Measurements from ENCODE around the gene FAM216A. TPM values are rescaled to one million over a fixed set of nuclear protein-coding genes. Genes with fewer than 3 reads are reported as not detected.

Gene FAM216A, protein sequence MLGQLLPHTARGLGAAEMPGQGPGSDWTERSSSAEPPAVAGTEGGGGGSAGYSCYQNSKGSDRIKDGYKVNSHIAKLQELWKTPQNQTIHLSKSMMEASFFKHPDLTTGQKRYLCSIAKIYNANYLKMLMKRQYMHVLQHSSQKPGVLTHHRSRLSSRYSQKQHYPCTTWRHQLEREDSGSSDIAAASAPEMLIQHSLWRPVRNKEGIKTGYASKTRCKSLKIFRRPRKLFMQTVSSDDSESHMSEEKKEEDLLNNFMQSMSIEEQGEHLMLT
- 12.5 and 14.3 TPM in 2 replicates for total RNA-seq

DNA sequence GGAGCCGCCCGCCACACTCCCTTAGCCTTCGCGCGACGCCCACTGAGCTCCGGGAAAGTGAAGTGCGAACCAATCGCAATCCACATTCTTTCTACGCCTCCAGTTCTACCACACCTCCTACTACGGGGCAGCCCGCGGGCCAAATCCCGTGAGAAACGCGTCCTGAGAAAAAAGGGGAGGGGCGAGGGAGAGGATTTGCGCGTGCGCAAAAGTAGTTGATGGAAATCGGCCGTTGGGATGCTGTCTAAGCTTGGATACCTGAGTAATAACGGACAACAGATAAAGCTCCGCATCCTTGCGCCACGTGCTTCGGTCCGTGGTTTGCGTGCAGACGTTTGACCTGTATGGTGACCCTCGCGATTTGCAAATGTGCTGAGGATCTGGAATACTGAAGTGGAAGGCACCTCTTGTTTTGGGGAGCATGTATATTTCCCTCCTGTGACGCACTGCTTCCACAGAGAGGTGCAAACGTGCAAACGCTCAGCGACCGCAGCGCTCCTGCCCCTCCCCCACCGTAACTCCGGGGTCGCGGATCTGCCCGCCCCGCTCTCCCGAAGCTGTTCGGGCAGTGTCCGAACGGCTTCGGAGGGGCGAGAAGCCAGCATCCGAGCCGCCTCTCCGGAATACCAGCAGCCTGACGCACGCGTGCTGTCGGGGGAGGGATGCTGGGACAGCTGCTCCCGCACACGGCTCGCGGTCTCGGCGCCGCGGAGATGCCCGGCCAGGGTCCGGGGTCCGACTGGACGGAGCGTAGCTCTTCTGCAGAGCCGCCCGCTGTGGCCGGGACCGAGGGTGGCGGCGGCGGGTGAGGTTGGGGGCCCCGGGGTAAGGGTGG, at the start of gene FAM216A, which contains the start of gene GPN3:
FAM216A (plus strand) TSS at position 632 of the 835 bp plus-strand sequence; CDS start at position 663, 31 bp downstream.
GPN3 (minus strand) TSS at position 44 of the 835 bp plus-strand sequence. CDS start 54 bp downstream, outside the sequence.

DNA sequence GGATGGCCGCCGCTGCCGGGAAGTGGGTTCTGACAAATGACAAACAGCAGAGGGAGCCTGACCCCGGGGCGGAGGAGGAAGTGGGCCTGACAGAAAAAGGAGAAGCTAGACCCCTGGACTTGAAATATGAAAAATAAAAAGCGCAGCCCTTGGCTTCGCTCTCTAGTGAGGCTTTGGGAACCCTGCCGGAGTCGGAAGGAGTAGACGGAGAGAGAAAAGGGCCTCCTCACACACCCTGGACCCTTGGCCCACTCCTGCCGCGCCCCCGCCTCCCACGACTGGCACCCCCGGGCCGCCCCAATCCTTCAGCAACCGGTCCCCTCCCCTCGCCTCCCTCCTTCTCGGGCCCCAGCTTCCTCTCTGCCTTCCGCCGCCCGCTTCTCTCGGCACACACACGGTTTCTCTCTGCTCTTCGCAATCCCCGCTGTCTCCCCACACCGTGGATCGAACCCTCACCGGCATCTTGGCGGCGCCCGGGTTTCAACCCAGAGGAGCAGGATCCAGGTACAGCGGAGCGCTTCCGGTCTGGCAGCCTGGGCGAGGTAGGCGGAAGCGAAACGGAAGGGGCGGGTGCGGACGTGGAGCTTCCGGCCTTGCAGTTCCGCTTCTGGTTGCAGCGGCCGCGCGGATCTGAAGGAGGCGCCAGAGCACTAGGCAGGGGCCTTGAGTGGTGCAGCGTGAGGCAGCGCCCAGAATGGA, 18.7 kb upstream of the FAM216A start, which contains the start of gene ARPC3:
ARPC3 (minus strand) TSS at position 539 of the 699 bp plus-strand sequence; CDS start at position 462, 77 bp downstream.

DNA sequence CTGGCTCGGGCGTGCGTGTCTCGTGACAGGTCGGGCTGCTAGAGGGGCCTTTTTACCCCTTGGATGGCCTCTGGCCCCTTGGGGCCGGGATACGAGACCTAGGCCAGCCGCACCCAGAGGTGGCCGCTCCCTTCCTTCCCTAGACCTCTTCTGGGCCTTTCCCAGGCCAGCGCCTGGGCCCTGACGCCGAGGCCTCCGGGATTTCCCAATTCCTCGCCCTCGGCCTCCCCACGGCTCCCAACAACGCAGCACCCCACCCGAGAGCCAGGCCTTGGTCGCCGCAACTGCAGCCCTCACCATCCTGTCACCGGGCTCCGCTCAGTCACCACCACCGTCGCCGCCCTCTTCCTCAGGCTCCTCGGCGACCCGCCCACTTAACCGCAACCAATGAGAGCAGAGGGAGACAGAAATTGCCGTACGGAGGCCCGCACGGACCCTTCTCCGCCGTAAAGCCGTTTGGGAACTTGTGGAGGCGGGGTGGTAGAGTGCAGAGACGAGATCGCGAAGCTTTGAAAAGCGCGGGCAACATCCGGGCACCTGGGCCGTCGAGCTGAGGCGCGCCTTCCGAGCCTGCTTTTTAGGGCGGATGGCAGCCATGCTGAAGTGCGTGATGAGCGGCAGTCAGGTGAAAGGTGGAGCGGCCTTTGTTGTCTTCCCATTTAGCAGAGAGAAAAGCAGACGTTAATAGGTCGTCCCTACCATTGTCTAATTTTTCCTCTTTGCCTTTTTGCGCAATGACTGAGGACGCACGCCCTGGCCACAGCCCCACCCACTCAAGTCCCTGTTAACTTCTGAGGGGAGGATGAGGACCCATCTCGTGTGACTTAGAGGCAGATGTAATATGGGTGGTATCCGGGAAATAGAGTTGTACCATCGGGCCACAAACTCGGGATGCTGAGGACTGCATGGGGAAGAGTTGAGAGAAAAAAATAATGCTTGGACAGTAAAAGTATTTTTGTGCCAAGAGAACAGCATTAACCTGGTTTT, 33.4 kb downstream of the FAM216A start, which contains the start of the genes RAD9B and VPS29:
RAD9B (plus strand) TSS at position 580 of the 987 bp plus-strand sequence; CDS start at position 587, 7 bp downstream.
VPS29 (minus strand) TSS at position 360 of the 987 bp plus-strand sequence; CDS start at position 300, 60 bp downstream.

Other genes starting within 250 kb of the FAM216A start
- 93.2 and 107 TPM in 2 replicates for gene ATP2A2, start 187.6 kb upstream of the FAM216A start, total RNA-seq
- 21.5 and 32.1 TPM in 2 replicates for gene ANAPC7, start 65.1 kb upstream of the FAM216A start, total RNA-seq
- 711 and 909 TPM in 2 replicates for gene ARPC3, start 18.5 kb upstream of the FAM216A start, total RNA-seq
- 15.6 and 23.1 TPM in 2 replicates for gene GPN3, start 588 bp upstream of the FAM216A start, total RNA-seq
- 46.3 and 63.9 TPM in 2 replicates for gene VPS29, start 33.3 kb downstream of the FAM216A start, total RNA-seq
- gene RAD9B, start 33.5 kb downstream of the FAM216A start, total RNA-seq = under 0.01 TPM in 1 of 2 replicates, not detected in the other
- gene PPTC7, start 114.5 kb downstream of the FAM216A start, total RNA-seq = 2.3 and 3.6 TPM in 2 replicates
- gene TCTN1, start 145.3 kb downstream of the FAM216A start, total RNA-seq = 36.6 and 42.6 TPM in 2 replicates
- 3.4 TPM in 2 replicates for gene HVCN1, start 220.3 kb downstream of the FAM216A start, total RNA-seq